Measurements from ENCODE around the gene STON2.

The STON2 gene

GRCh38 chr14:81221579-81222102 is 178.5 kb downstream of the STON2 start:
- no peak for DNase-seq (ENCODE audit: low spot score)

- peak; percentile 100 for DNase-seq (ENCODE audit: low spot score)
These were observed 179.1 kb downstream of the STON2 start, which contains the start of gene GTF2A1 for GRCh38 chr14:81220830-81221578. Gene GTF2A1 (minus strand): TSS chr14:81220959. CDS start chr14:81220518, 441 bp downstream.

- DNase-seq (ENCODE audit: low spot score), result no peak
These were observed 179.6 kb downstream of the STON2 start for GRCh38 chr14:81220580-81220829.

- DNase-seq (ENCODE audit: low spot score), result peak; percentile 73
These were observed 180.2 kb downstream of the STON2 start for GRCh38 chr14:81219759-81220579.

- peak; percentile 94 for DNase-seq (ENCODE audit: low spot score)
These were observed 180.8 kb downstream of the STON2 start for GRCh38 chr14:81219210-81219758.

GRCh38 chr14:81211844-81212243 is 188.3 kb downstream of the STON2 start:
- DNase-seq (ENCODE audit: low spot score), result no peak

All from left forelimb (tissue), 1 donor.